ENCODE results near the gene KCNH1. TPM values are rescaled to one million over a fixed set of nuclear protein-coding genes. Genes with fewer than 3 reads are reported as not detected.

KCNH1 gene
- total RNA-seq, 1 experiment from 2014 or later = not detected

- CTCF ChIA-PET = no interaction called here
Measured at GRCh38 chr1:210951279-210951678, 182.7 kb downstream of the KCNH1 start.

More at GRCh38 chr1:210951279-210951678, 182.7 kb downstream of the KCNH1 start:
- Histone ChIP-seq H3K9me2 (ENCODE audit: insufficient read depth) (no peaks in the 10 kb centered on the region), H3K27ac (ENCODE audit: low read depth, low read length) (no peak overlapping the region), H3K4me3 (replicated peaks in 1 of 2; ENCODE audit: low read depth in 1 of 2, low read length in 2 of 2) (no peak overlapping the region), H4K20me1 (ENCODE audit: insufficient read depth) (no peaks in the 10 kb centered on the region), H3K36me3 (ENCODE audit: control insufficient read depth in 1 of 2, insufficient read depth in 2 of 2, low read length in 2 of 2) (no peaks in the 10 kb centered on the region), H3K9ac (ENCODE audit: low read length) (no peak overlapping the region), H3K9me3 (ENCODE audit: control insufficient read depth in 1 of 2, insufficient read depth in 1 of 2, low read depth in 1 of 2, low read length in 2 of 2) (no peaks in the 10 kb centered on the region), H3K79me2 (ENCODE audit: insufficient read depth, low read length) (no peaks in the 10 kb centered on the region), H3K27me3 (ENCODE audit: insufficient read depth, low read length) (peaks cover 13% of the 10 kb centered on the region; the same call in 1 of the 2 replicates), H3K4me2 (ENCODE audit: low read length) (no peak overlapping the region), H2AFZ (ENCODE audit: low read depth, low read length, poor library complexity, severe bottlenecking) (no peak overlapping the region), H3K4me1 (ENCODE audit: control insufficient read depth in 1 of 2, insufficient read depth in 2 of 2, low read length in 2 of 2) (no peaks in the 10 kb centered on the region)
- DNase-seq (ENCODE audit: low read depth, low spot score) (no peak), ATAC-seq (no peak)
- intact Hi-C loops (cut with micrococcal nuclease) = loop anchor here (5.0 kb wide), 1 partner anchor 504 kb away; no protein-coding TSS in a partner anchor
- no TSS peak for BruUV-seq (replicated peaks)
- ChIA-PET RAD21 (ENCODE audit: low non-redundant PET in 1 of 2, low total read pairs in 2 of 2, uncharacterized antibody in 2 of 2, unreplicated experiment in 2 of 2) (no interaction called here), POLR2A (no interaction called here)
- no peak for TF ChIP-seq SP1 (IDR thresholded peaks at IDR 0.05; ENCODE audit: low read depth)
- TF ChIP-seq EZH2 (IDR thresholded peaks at IDR 0.05) = no peak
- TF ChIP-seq, protein P1, sequence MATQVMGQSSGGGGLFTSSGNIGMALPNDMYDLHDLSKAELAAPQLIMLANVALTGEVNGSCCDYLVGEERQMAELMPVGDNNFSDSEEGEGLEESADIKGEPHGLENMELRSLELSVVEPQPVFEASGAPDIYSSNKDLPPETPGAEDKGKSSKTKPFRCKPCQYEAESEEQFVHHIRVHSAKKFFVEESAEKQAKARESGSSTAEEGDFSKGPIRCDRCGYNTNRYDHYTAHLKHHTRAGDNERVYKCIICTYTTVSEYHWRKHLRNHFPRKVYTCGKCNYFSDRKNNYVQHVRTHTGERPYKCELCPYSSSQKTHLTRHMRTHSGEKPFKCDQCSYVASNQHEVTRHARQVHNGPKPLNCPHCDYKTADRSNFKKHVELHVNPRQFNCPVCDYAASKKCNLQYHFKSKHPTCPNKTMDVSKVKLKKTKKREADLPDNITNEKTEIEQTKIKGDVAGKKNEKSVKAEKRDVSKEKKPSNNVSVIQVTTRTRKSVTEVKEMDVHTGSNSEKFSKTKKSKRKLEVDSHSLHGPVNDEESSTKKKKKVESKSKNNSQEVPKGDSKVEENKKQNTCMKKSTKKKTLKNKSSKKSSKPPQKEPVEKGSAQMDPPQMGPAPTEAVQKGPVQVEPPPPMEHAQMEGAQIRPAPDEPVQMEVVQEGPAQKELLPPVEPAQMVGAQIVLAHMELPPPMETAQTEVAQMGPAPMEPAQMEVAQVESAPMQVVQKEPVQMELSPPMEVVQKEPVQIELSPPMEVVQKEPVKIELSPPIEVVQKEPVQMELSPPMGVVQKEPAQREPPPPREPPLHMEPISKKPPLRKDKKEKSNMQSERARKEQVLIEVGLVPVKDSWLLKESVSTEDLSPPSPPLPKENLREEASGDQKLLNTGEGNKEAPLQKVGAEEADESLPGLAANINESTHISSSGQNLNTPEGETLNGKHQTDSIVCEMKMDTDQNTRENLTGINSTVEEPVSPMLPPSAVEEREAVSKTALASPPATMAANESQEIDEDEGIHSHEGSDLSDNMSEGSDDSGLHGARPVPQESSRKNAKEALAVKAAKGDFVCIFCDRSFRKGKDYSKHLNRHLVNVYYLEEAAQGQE (IDR thresholded peaks at IDR 0.05; ENCODE audit: low read depth) = no peak
- TF ChIP-seq SRF (IDR thresholded peaks at IDR 0.05; ENCODE audit: low read depth) = no peak

All from HCT116 (cell line).